Stimulated activated CD4-positive, alpha-beta T cell treated with anti-CD3 and anti-CD28 coated beads, Interleukin-1b, Interleukin-23, amount 100 ng/mL, for 1 hour (primary cell): ENCODE results near the gene MUC6.

Experiments used
- DNase-seq, 2 donors: peaks; one replicate each; pipeline ENCODE4 v3.0.0-alpha.2; 2020; ENCODE audit warnings: low read depth in 2 of 2

Gene MUC6

DNA sequence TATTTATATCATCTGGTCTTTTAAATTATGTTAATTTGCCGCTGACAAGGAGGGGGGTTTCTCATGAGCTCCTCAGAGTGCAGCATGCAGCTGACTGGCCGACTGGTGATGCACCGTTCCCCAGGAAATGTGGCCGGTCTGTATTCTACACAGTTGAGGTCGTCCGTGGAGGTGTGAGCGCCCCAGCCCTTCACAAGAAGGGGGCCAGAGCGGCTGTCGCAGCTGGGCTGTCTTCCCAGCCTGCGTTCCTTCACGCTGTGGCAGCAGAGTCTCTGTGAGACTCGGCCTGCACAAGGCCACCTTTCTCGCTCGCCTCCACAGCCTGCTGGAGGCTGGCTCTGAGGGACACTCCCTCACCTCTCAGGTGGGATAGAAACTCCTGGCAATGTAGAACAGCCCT is 67.7 kb downstream of the MUC6 start:
- no peak for DNase-seq

DNA sequence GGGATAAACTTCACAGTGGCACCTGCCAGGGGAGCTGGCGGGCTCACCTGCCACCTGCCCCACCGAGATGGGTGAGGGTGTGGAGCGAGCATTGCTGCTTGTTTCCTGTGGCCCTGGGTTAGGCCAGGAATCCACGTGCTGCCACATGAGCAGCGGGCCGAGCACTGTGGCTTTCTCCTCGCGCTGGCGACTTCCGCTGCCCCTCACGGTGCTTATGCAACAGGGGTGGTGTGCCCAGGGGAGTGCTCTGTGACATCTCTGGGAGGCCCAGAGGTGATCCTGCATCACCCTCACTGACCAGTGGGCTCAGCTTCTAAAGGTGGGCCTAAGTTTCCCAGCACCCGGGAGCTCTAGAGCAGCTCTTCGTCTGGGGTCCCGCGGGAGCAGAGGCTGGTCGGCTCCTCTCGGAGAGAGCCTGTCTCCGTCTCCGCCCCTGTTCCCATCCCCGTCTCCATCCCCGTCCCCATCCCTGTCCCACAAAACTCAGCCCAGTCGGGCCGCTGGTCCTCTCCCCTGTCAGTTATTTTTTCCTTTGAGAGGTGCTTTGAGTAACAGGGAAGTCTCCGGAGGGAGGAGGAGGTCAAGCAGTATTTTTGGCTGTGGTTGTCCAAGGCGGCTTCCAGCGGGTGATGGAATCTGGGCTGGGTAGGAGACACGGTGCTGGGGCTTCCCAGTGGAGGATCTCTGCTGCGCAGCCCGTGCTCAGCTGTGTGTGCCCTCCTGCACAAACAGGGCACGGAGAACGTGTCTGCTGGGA is 68.3 kb downstream of the MUC6 start:
- DNase-seq: no peak

DNA sequence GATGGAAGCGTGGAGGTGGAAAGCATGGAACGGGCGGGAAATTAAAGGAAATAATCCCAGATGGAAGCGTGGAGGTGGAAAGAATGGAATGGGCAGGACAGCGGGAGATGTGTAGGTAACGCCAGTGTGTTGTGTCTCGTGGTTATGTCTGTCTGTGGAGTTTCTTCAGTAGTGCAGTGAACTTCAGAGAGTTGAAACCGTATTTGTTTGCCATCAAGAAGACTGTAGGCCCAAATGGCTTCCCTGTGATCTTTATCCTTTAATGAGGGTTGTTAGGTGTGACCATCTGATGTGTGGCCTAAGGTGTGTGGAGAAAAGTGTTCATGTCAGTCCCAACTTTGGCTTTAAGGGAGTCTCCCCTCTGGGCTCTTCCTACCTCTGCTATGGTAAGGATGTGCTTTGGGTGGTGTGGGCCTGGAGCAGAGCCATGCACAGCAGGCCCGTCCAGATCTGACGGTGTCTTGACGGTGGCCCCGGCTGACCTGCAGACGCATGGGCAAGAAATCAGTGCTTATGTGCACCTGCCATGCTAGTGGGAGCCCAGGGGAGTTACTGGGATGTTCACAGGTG is 71.2 kb downstream of the MUC6 start:
- no peak for DNase-seq

DNA sequence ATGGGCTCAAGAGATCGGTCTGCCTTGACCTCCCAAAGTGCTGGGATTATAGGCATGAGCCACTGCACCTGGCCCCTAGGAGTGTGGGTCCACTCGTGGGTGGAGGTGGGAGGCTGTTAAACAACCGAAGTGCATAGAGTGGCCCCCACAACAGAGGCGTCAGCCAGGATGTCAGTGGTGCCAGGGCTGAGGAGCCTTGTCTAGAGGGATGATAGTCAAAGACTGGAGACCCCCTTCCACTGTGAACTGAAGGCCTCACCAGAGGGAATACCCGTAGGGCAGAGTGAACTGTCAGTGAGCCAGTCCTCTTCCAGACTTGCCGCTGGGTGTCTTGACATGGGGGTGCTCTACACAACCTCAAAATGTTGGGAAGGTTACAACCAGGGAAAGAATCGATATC is 72.7 kb downstream of the MUC6 start:
- DNase-seq: no peak
